Panc1 (cell line): ENCODE results near the gene SPDYE2B.
"Not testable (repeated sequence)": the region's sequence is repeated elsewhere in the genome, so short reads cannot be mapped to it uniquely, and the experiment has no call there.

Source experiments
- CTCF ChIP-seq: fragments of 450-650 bp; IDR thresholded peaks from 2 replicates; pipeline ENCODE4 v1.5.1; 2017; ENCODE audit warnings: mild to moderate bottlenecking
- POLR2AphosphoS5 ChIP-seq: IDR thresholded peaks from 2 replicates; pipeline ENCODE4 v1.6.1; 2012; ENCODE audit warnings: mild to moderate bottlenecking, low read depth, low read length, moderate library complexity
- REST ChIP-seq, 2 experiments: IDR thresholded peaks; 2 replicates each; pipeline ENCODE4 v1.6.1; 2011 to 2012; ENCODE audit warnings: low read depth in 2 of 2, control low read depth in 1 of 2, low read length in 1 of 2, mild to moderate bottlenecking in 1 of 2, moderate library complexity in 1 of 2; ENCODE audit not compliant: insufficient read depth in 1 of 2
- TCF7L2 ChIP-seq: IDR thresholded peaks from 2 replicates; pipeline ENCODE4 v1.6.1; 2011; ENCODE audit warnings: mild to moderate bottlenecking, low read depth, low read length, inconsistent platforms

GRCh38 chr7:102697642-102698512, 47.8 kb downstream of the SPDYE2B start:
- TF ChIP-seq CTCF; POLR2AphosphoS5; TCF7L2; REST (IDR thresholded peaks at IDR 0.05; ENCODE audit: insufficient read depth in 1 of 2, low read depth in 2 of 2, low read length in 1 of 2): not testable (repeated sequence)
